Lower lobe of right lung (tissue), 2 donors: Measurements from ENCODE around the gene ASTN2. TPM values are rescaled to one million over a fixed set of nuclear protein-coding genes. Genes with fewer than 3 reads are reported as not detected.

ENCODE experiments used
- ATAC-seq, 2 donors: fragments of 200-7000 bp; cut with Tn5 transposase; one replicate each; pipeline ENCODE4 v1.9.1; 2020 to 2022; ENCODE audit warnings: mild to moderate bottlenecking in 2 of 2, moderate library complexity in 2 of 2
- DNase-seq: peaks from one replicate; pipeline ENCODE4 v3.0.0-alpha.2; 2020
- H3K27ac ChIP-seq: fragments of 200-600 bp; one replicate; pipeline ENCODE4 v1.8.0; 2022
- H3K27me3 ChIP-seq: fragments of 200-600 bp; one replicate; pipeline ENCODE4 v1.8.0; 2022; ENCODE audit warnings: low read depth
- H3K36me3 ChIP-seq: fragments of 200-600 bp; one replicate; pipeline ENCODE4 v1.8.0; 2022; ENCODE audit warnings: mild to moderate bottlenecking
- H3K4me1 ChIP-seq: fragments of 200-600 bp; one replicate; pipeline ENCODE4 v1.8.0; 2022
- H3K4me3 ChIP-seq: fragments of 200-600 bp; one replicate; pipeline ENCODE4 v1.8.0; 2022; ENCODE audit warnings: mild to moderate bottlenecking
- H3K9me3 ChIP-seq: fragments of 200-600 bp; one replicate; pipeline ENCODE4 v1.8.0; 2022
- intact Hi-C: fragments of 100-400 bp; cut with DNase I; formaldehyde crosslinking; loops from one replicate; pipeline ENCODE4 v1.11.0; 2022
- total RNA-seq: library from RNA; stranded (reverse); fragmentation: NEBNext Ultra II Directional; extraction: Animal tissue kit (Norgen Biotek cat#: 25700); gene quantifications from one replicate; pipeline ENCODE4 v1.2.1, GENCODE V29; 2021
- TF ChIP-seq, protein P1 (sequence below): fragments of 200-600 bp; IDR thresholded peaks from one replicate; pipeline ENCODE4 v1.8.0; 2022; ENCODE audit warnings: antibody characterized with exemption, mild to moderate bottlenecking
- donor health status: DM: no; HTN: yes; CAD: no; lungs with severe emphysema.

Gene ASTN2
- total RNA-seq, 1 donor from 2014 or later = 4.3 TPM

DNA sequence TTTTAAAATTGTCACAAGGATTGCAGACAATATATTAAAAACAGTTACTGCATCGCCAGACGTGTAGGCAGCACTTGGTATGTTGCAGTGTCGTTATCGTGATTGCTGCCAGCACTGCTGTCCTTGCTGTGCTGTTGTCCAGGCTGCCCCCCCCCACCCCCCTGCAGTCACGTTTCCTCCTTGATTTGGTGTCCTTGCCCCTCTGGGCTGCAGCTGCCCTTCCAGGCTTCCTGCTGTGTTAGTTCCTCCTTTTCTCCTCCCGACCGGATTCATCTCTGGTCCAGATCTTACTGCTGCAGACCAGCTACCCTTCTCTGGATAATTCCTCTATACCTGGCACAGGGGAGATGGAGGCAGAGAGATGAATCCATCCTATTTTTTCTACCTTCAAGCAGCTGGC lies 428.8 kb downstream of the ASTN2 start:
- Histone ChIP-seq H3K4me1 (no peaks in the 10 kb centered on the region), H3K4me3 (no peak overlapping the region), H3K36me3 (no peaks in the 10 kb centered on the region), H3K27me3 (no peaks in the 10 kb centered on the region), H3K9me3 (no peaks in the 10 kb centered on the region), H3K27ac (no peak overlapping the region)
- intact Hi-C loops = no loop called here
- no peak for DNase-seq
- ATAC-seq = no peak
- TF ChIP-seq, protein P1, sequence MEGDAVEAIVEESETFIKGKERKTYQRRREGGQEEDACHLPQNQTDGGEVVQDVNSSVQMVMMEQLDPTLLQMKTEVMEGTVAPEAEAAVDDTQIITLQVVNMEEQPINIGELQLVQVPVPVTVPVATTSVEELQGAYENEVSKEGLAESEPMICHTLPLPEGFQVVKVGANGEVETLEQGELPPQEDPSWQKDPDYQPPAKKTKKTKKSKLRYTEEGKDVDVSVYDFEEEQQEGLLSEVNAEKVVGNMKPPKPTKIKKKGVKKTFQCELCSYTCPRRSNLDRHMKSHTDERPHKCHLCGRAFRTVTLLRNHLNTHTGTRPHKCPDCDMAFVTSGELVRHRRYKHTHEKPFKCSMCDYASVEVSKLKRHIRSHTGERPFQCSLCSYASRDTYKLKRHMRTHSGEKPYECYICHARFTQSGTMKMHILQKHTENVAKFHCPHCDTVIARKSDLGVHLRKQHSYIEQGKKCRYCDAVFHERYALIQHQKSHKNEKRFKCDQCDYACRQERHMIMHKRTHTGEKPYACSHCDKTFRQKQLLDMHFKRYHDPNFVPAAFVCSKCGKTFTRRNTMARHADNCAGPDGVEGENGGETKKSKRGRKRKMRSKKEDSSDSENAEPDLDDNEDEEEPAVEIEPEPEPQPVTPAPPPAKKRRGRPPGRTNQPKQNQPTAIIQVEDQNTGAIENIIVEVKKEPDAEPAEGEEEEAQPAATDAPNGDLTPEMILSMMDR = no peak

DNA sequence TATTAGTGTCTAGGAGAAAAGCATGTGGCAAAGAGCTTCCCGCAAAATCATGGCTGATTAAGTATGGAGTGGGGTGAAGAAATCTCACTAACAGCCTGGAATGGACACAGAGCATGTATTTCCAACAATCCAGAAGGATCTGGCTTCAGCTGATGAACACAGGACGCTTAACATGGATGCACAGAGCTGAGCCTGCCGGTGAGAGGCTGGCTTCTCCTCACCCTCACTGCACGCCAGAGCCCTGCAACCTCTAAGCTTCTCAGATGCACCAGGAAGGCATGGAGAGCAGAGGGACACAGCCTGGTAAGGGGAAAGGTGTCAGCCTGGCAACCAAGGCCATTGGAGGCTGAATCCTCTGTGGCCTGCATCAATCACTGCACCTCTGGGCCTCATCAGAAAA lies 429.3 kb downstream of the ASTN2 start:
- H3K4me1 ChIP-seq = no peaks in the 10 kb centered on the region
- ATAC-seq (no peak), DNase-seq (no peak)
- TF ChIP-seq, protein P1 = no peak
- H3K27ac ChIP-seq = no peak overlapping the region
- intact Hi-C loops = no loop called here
- no peaks in the 10 kb centered on the region for H3K27me3 ChIP-seq
- H3K9me3 ChIP-seq = no peaks in the 10 kb centered on the region
- H3K4me3 ChIP-seq = no peak overlapping the region
- H3K36me3 ChIP-seq = no peaks in the 10 kb centered on the region

DNA sequence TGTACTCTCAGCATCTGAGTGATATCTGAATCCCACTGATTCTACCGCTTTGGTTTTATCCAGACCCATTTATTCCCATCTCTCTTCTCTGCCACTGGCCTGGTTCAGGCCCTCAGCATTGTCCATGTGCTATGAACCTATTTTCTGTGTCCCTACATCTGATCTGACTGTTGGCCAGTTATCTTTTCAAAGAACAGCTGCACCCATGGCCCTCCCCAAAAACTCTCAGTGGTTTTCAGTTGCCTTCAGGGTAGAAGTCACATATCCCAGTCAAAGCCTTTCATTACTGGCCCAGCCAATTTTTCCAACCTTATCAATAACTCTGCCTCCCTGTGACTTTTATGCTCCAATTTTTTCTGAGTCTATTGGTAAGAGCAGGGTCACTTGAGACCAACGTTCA lies 430.7 kb downstream of the ASTN2 start:
- Histone ChIP-seq H3K27me3 (peaks cover 5% of the 10 kb centered on the region), H3K36me3 (no peaks in the 10 kb centered on the region), H3K27ac (no peak overlapping the region), H3K4me1 (no peaks in the 10 kb centered on the region), H3K4me3 (no peak overlapping the region), H3K9me3 (no peaks in the 10 kb centered on the region)
- ATAC-seq (no peak), DNase-seq (no peak)
- TF ChIP-seq, protein P1 = no peak
- intact Hi-C loops = no loop called here

DNA sequence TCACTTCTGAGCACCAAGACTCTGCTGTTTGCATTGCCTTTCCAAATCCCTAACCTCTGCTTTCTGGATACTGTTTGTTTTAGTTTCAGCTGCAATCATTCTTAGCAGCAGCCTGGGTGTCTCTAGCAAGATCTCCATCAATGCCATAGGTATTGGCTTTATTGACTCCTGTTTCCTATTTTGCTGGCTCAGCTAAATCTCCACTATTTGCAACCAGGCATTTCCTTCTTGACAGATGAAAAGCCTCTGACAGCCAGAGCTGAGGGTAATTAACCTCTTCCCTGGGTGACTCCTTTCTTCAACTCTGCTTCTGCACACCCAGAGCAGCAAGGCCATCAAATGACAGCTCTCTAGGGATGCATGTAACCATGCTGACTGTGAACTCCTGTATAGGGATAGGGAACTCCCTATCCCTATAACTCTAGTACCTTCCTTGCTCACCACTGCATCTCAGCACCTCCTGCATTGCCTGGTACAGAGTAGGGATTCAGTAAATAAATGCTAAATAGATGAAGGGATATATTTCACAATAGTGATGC lies 434.2 kb downstream of the ASTN2 start:
- no peaks in the 10 kb centered on the region for H3K4me1 ChIP-seq
- ATAC-seq (no peak), DNase-seq (no peak)
- TF ChIP-seq, protein P1 = no peak
- H3K27me3 ChIP-seq = peaks cover 5% of the 10 kb centered on the region
- no peak overlapping the region for H3K27ac ChIP-seq
- intact Hi-C loops = no loop called here
- H3K36me3 ChIP-seq = no peaks in the 10 kb centered on the region
- H3K4me3 ChIP-seq = no peak overlapping the region
- no peaks in the 10 kb centered on the region for H3K9me3 ChIP-seq

DNA sequence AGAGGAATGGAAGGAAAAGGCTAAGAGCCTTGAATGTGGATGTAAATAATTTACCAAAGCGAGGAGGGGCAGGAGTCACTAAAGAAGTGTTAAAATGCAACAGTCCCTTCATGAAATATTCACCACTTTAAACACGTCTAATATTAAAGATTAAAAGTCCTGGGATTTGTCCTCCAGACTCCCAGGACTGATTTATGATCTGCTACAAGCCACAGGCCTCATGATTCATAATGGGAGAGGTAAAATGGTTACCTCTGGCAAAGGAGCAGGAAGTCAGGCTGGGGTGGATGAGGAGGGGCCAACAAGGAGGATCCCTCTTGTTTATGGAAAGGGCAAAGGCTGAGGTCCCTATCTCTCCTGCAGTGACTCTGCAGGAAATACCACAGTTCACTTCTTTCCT lies 435.4 kb downstream of the ASTN2 start:
- peaks cover 5% of the 10 kb centered on the region for H3K27me3 ChIP-seq
- H3K36me3 ChIP-seq = no peaks in the 10 kb centered on the region
- TF ChIP-seq, protein P1 = no peak
- no peak overlapping the region for H3K27ac ChIP-seq
- no peak for ATAC-seq
- H3K9me3 ChIP-seq = no peaks in the 10 kb centered on the region
- no peak for DNase-seq
- intact Hi-C loops = no loop called here
- H3K4me1 ChIP-seq = no peaks in the 10 kb centered on the region
- H3K4me3 ChIP-seq = no peak overlapping the region

DNA sequence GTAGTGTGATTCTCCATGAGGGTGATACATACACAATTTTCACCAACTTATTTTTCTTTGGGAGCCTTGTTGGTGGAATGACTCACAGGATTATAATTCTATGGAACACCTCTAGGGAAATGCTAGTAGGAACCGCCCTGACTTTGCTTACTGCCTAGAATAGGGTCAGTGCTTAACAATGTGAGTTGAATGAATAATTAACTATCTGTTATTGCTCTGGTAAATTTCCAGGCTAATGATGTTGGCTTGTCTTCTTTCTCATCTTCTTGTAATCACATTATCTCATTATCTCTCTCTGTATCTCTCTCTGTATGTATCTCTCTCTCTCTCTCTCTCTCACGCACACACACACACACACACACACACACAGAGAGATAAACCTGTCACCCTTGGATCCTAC lies 436.7 kb downstream of the ASTN2 start:
- H3K4me3 ChIP-seq = no peak overlapping the region
- H3K27me3 ChIP-seq = peaks cover 5% of the 10 kb centered on the region
- no peak for ATAC-seq
- H3K36me3 ChIP-seq = no peaks in the 10 kb centered on the region
- H3K27ac ChIP-seq = no peak overlapping the region
- DNase-seq = no peak
- H3K9me3 ChIP-seq = no peaks in the 10 kb centered on the region
- TF ChIP-seq, protein P1 = no peak
- H3K4me1 ChIP-seq = no peaks in the 10 kb centered on the region
- intact Hi-C loops = no loop called here
